ENCODE data around the gene ICAM4.
A peak's percentile ranks its signal among the peaks of the same experiment; 100 is the strongest.

ICAM4 gene

GRCh38 chr19:10245189-10245939, 41.4 kb upstream of the ICAM4 start:
- H3K36me3 Mint-ChIP-seq (ENCODE audit: low read depth): no peaks in the 10 kb centered on the region
- peaks cover 4% of the 10 kb centered on the region for H3K4me1 Mint-ChIP-seq
- H3K4me3 Mint-ChIP-seq: no peak overlapping the region
- H3K9me3 Mint-ChIP-seq: no peaks in the 10 kb centered on the region
- no peak for TF ChIP-seq CTCF (IDR thresholded peaks at IDR 0.05; ENCODE audit: unreplicated experiment in 3 of 3)
- H3K27ac Mint-ChIP-seq: peak overlapping the region in 1 of 3 experiments; percentile 8
- no peaks in the 10 kb centered on the region for H3K27me3 Mint-ChIP-seq (ENCODE audit: low read depth)

DNA sequence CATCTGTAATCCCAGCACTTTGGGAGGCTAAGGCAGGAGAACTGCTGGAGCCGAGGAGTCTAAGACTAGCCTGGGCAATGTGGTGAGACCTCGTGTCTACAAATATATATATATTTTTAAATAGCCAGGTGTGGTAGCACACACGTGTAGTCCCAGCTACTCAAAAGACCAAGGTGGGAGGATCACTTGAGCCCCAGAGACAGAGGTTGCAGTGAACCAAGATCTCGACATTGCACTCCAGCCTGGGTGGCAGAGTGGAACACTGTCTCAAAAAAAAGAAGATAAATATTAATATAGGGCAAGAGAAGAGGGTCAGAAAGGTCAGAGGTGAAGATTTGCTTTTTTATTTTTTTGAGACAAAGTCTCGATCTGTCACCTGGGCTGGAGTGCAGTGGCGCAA, 40.2 kb upstream of the ICAM4 start:
- peaks cover 5% of the 10 kb centered on the region for H3K4me1 Mint-ChIP-seq
- no peaks in the 10 kb centered on the region for H3K9me3 Mint-ChIP-seq
- H3K27me3 Mint-ChIP-seq (ENCODE audit: low read depth): no peaks in the 10 kb centered on the region

GRCh38 chr19:10251792-10252694, 34.7 kb upstream of the ICAM4 start, which contains the start of gene MRPL4:
TSS of gene MRPL4 (plus strand) at chr19:10252214. CDS start at chr19:10252254, 40 bp downstream.
- Mint-ChIP-seq H3K27me3 (ENCODE audit: low read depth) (no peaks in the 10 kb centered on the region), H3K4me3 (peak within 1 kb of the TSS; percentile 98 to 100 (median 99)), H3K27ac (peak within 1 kb of the TSS; percentile 96 to 99 (median 96)), H3K4me1 (peaks cover 14% of the 10 kb centered on the region), H3K36me3 (ENCODE audit: low read depth) (peaks cover 26% of the 10 kb centered on the region), H3K9me3 (no peaks in the 10 kb centered on the region)
- no peak for TF ChIP-seq CTCF (IDR thresholded peaks at IDR 0.05; ENCODE audit: unreplicated experiment in 3 of 3)

More for the DNA sequence above, 40.2 kb upstream of the ICAM4 start:
- no peak overlapping the region for H3K4me3 Mint-ChIP-seq
- no peak for TF ChIP-seq CTCF (IDR thresholded peaks at IDR 0.05; ENCODE audit: unreplicated experiment in 3 of 3)
- no peak overlapping the region for H3K27ac Mint-ChIP-seq
- H3K36me3 Mint-ChIP-seq (ENCODE audit: low read depth): no peaks in the 10 kb centered on the region

- H3K36me3 Mint-ChIP-seq (ENCODE audit: low read depth): peaks cover 33% of the 10 kb centered on the region
- peaks cover 14% of the 10 kb centered on the region for H3K4me1 Mint-ChIP-seq
- H3K27ac Mint-ChIP-seq: peak overlapping the region in 2 of 3 experiments; percentile 20 to 78
- TF ChIP-seq CTCF (IDR thresholded peaks at IDR 0.05; ENCODE audit: unreplicated experiment in 3 of 3): no peak
- H3K9me3 Mint-ChIP-seq: no peaks in the 10 kb centered on the region
- H3K4me3 Mint-ChIP-seq: peak overlapping the region; percentile 98 to 100 (median 99)
- H3K27me3 Mint-ChIP-seq (ENCODE audit: low read depth): no peaks in the 10 kb centered on the region
Observed at GRCh38 chr19:10252707-10253106, 34.0 kb upstream of the ICAM4 start.

DNA sequence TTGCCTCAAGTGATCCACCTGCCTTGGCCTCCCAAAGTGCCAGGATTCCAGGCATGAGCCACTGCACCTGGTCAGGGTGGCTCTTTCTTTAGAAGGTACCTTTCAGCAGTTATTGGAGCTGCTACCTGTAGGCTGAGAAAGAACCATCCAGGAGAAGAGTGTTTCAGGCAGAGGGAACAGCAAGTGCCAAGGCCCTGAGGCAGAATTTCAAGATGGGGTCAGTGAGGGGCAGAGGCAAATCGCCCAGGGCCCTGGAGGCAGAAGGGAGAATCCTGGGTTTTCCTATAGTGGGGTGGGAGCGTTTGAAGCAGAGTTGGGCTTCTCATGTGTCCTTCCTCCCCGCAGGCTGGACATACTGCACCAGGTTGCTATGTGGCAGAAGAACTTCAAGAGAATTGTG, 32.5 kb upstream of the ICAM4 start:
- no peak for TF ChIP-seq CTCF (IDR thresholded peaks at IDR 0.05; ENCODE audit: unreplicated experiment in 3 of 3)
- Mint-ChIP-seq H3K9me3 (no peaks in the 10 kb centered on the region), H3K36me3 (ENCODE audit: low read depth) (peaks cover 40% of the 10 kb centered on the region), H3K4me3 (peak overlapping the region; percentile 54 to 100 (median 74)), H3K27ac (no peak overlapping the region), H3K27me3 (ENCODE audit: low read depth) (no peaks in the 10 kb centered on the region), H3K4me1 (peaks cover 14% of the 10 kb centered on the region)
